ENCODE results near the gene MVD.
A peak's percentile ranks its signal among the peaks of the same experiment; 100 is the strongest.

MVD gene

DNA sequence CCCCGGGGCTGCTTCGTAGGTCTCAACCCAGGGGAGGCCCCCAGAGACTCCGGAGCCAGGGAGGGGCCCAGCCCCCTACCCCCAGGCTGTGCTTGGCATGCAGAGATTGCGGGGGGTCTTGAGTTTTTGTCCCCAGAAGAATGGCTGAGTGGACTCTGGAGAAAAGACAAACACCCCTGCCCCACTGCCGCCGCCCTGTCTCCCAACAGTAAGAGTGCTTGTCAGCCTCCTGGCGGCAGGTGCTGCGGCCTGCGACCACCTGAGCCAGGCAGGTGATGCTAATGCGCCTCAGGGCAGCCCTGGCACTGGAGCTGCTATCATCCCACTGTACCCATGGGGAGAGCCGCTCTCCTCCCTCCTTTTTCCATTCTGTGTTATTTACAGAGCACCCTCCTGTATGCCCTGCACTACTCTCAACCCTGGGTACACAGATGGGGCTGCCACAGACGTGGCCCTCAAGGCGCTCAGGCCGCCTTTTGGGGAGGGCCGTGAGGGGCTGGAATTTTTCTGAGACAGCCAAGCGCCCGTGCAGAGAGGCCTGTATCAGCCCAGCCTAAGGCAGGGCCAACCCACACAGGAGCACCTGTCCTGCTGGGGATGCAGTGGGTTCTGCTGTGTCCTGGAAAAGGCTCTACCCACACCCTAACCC is 27.1 kb downstream of the MVD start:
- peaks cover 12% of the 10 kb centered on the region for H3K36me3 Mint-ChIP-seq (ENCODE audit: low read depth)
- no peak overlapping the region for H3K27ac Mint-ChIP-seq
- H3K9me3 Mint-ChIP-seq: no peaks in the 10 kb centered on the region
- H3K27me3 Mint-ChIP-seq: peaks cover 8% of the 10 kb centered on the region
- no peak overlapping the region for H3K4me3 Mint-ChIP-seq
- peaks cover 55% of the 10 kb centered on the region for H3K4me1 Mint-ChIP-seq (ENCODE audit: low read depth)

GRCh38 chr16:88634994-88635670 is 27.8 kb downstream of the MVD start:
- H3K4me1 Mint-ChIP-seq (ENCODE audit: low read depth): peaks cover 50% of the 10 kb centered on the region
- peak overlapping the region; percentile 40 for H3K27ac Mint-ChIP-seq

DNA sequence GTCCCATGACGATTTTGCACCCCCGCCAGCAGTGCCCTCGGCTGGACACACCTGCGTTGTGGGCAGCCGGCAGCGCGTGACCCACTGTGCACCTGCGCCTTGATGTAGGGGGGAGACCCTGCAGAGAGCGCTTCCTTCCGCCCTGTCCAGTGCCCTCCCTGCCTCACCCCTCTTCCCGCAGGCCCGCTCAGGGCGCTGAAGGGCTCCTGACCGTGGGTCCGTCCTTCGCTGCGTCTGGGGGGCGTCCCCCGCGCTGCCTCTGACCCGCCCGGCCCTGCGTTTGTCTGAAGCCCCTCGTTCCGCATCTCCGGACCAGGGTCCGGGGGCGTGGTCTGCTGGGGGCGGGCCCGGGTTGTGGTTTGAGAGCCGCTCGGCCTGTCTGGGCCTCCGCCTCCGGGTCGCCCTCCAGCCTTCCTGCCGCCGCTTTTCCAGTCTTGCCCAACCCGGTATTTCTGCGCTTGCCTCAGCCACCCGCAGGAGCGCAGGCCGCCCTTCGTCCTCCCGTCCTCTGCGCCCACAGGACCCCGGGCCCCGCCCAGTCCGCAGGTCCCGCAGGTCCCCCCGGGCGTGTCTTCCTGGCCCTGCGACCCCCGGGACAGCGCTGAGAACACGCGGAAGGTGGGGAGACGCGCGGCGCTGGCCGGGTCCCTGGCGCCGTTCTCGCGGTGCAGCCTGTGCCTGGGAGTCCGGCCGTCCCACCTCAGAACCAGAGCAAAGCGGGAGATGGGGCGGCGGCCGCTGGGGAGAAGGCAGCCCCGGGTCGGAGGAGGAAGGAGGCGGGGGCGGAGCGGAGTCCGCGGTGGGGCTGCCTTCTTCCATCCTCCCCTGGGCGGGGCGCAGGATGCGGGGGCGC is 28.5 kb downstream of the MVD start:
- Mint-ChIP-seq H3K4me1 (ENCODE audit: low read depth) (peaks cover 47% of the 10 kb centered on the region), H3K4me3 (peak overlapping the region; percentile 72), H3K36me3 (ENCODE audit: low read depth) (peaks cover 16% of the 10 kb centered on the region), H3K27ac (no peak overlapping the region), H3K27me3 (no peaks in the 10 kb centered on the region), H3K9me3 (no peaks in the 10 kb centered on the region)

More at GRCh38 chr16:88634994-88635670, 27.8 kb downstream of the MVD start:
- Mint-ChIP-seq H3K9me3 (no peaks in the 10 kb centered on the region), H3K27me3 (peaks cover 3% of the 10 kb centered on the region), H3K36me3 (ENCODE audit: low read depth) (peaks cover 13% of the 10 kb centered on the region), H3K4me3 (peak overlapping the region; percentile 54)

DNA sequence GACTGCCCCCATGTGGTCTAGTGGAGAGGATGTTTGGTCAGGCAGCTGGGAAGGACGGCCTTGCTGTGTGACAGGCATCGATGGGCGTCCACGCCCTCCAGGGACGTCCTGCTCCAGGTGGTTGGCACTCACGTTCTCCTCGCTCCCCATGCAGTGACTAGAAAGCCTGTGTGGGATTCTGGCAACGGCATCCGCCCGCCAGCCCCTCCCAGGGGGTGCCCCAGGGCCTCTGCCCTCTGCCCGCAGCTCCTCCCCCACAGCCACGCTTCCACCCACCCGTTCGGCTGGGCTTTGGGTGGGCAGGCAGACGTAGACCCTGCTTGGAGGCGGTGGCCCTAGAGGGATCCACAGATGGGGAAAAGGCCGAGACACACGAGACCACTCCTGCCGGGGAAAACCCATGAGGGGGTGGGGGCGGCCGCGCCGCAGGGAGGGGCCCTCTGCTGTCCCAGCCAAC is 29.2 kb downstream of the MVD start:
- Mint-ChIP-seq H3K9me3 (no peaks in the 10 kb centered on the region), H3K27ac (no peak overlapping the region), H3K36me3 (ENCODE audit: low read depth) (peaks cover 16% of the 10 kb centered on the region), H3K4me1 (ENCODE audit: low read depth) (peaks cover 47% of the 10 kb centered on the region), H3K4me3 (peak overlapping the region; percentile 72), H3K27me3 (no peaks in the 10 kb centered on the region)

- Mint-ChIP-seq H3K4me3 (no peak overlapping the region), H3K9me3 (no peaks in the 10 kb centered on the region), H3K27me3 (no peaks in the 10 kb centered on the region), H3K4me1 (ENCODE audit: low read depth) (peaks cover 40% of the 10 kb centered on the region), H3K36me3 (ENCODE audit: low read depth) (peaks cover 19% of the 10 kb centered on the region), H3K27ac (no peak overlapping the region)
Observed at GRCh38 chr16:88632587-88632930, 30.3 kb downstream of the MVD start.

DNA sequence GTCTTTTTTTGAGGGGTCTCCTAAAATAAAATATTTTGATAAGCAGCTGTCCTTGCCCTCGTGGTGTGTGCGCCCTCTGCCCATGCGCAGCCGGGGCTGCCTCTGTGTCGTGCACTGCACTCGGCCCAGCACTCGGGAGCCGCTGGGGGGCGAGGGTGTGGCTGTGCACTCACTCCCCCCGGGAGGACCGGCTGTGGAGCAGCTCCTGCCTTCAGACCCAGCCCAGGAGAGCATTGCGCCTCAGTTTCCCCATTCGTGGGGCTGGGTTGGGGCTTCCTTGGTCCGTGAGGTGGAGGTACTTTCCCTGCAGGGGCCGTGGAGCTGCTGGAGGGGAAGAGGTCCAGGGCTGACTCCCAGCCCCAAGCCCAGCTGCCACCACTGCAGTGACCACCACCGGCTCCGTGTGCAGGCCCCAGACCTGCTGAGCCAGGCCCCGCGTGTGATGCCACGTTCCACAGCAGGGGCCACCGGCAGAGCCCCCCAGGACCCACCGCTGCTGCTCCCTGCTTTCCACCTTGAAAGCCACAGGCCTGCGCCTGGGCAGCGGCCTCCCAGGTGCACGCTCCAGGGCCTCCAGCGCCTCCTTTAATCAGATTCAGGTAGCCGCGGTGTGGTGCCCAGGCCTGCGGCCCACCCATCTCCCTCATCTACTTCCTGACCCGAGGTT is 30.8 kb downstream of the MVD start:
- H3K4me1 Mint-ChIP-seq (ENCODE audit: low read depth): peaks cover 35% of the 10 kb centered on the region
- no peak overlapping the region for H3K27ac Mint-ChIP-seq
- H3K9me3 Mint-ChIP-seq: no peaks in the 10 kb centered on the region
- H3K36me3 Mint-ChIP-seq (ENCODE audit: low read depth): peaks cover 21% of the 10 kb centered on the region
- no peaks in the 10 kb centered on the region for H3K27me3 Mint-ChIP-seq
- no peak overlapping the region for H3K4me3 Mint-ChIP-seq

DNA sequence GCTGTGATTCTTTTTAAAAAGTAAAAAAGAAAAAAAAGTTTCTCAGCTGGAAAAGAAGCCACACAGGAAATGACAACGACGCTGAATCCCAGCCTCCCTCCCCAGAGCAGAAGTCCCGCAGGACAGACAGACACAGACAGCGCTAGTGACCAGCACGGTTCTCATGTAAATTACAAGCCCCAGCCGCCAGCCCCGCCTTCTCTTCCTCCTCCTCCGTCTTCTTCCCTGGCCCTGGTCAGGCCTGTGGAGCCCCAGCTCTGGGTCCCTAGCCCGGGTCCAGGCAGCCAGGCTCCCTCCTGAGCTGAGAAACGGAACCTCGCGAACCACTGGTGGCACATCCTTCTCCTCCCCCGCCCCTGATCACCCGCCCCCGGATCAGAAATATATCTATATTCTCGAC is 31.5 kb downstream of the MVD start:
- Mint-ChIP-seq H3K27ac (no peak overlapping the region), H3K27me3 (no peaks in the 10 kb centered on the region), H3K4me1 (ENCODE audit: low read depth) (peaks cover 32% of the 10 kb centered on the region), H3K36me3 (ENCODE audit: low read depth) (peaks cover 27% of the 10 kb centered on the region), H3K9me3 (no peaks in the 10 kb centered on the region), H3K4me3 (no peak overlapping the region)

DNA sequence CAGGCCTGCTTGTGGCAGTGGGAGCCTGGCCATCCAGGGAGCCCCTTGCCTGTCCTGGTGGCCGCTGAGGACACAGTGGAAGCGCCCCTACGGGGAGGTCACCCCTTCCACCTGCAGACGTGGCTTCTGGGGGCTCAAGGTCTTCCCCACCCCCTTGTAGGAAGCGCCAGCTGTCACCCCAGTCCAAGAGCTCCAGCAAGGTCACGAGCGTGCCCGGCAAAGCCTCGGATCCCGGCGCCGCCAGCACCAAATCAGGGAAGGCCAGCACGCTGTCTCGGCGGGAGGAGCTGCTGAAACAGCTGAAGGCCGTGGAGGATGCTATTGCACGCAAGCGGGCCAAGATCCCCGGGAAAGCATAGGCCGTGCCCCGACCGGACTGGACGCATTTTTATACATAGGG is 31.9 kb downstream of the MVD start:
- H3K4me3 Mint-ChIP-seq: no peak overlapping the region
- peaks cover 28% of the 10 kb centered on the region for H3K4me1 Mint-ChIP-seq (ENCODE audit: low read depth)
- no peaks in the 10 kb centered on the region for H3K27me3 Mint-ChIP-seq
- no peaks in the 10 kb centered on the region for H3K9me3 Mint-ChIP-seq
- H3K36me3 Mint-ChIP-seq (ENCODE audit: low read depth): peaks cover 30% of the 10 kb centered on the region
- no peak overlapping the region for H3K27ac Mint-ChIP-seq

GRCh38 chr16:88630433-88630832 is 32.5 kb downstream of the MVD start:
- H3K9me3 Mint-ChIP-seq: no peaks in the 10 kb centered on the region
- peaks cover 24% of the 10 kb centered on the region for H3K4me1 Mint-ChIP-seq (ENCODE audit: low read depth)
- H3K36me3 Mint-ChIP-seq (ENCODE audit: low read depth): peaks cover 32% of the 10 kb centered on the region
- H3K27me3 Mint-ChIP-seq: no peaks in the 10 kb centered on the region
- H3K4me3 Mint-ChIP-seq: no peak overlapping the region
- H3K27ac Mint-ChIP-seq: no peak overlapping the region

- peaks cover 34% of the 10 kb centered on the region for H3K36me3 Mint-ChIP-seq (ENCODE audit: low read depth)
- no peak overlapping the region for H3K4me3 Mint-ChIP-seq
- H3K9me3 Mint-ChIP-seq: no peaks in the 10 kb centered on the region
- peaks cover 18% of the 10 kb centered on the region for H3K4me1 Mint-ChIP-seq (ENCODE audit: low read depth)
- no peak overlapping the region for H3K27ac Mint-ChIP-seq
- H3K27me3 Mint-ChIP-seq: no peaks in the 10 kb centered on the region
Observed at GRCh38 chr16:88629835-88630234, 33.1 kb downstream of the MVD start.

- no peaks in the 10 kb centered on the region for H3K27me3 Mint-ChIP-seq
- H3K27ac Mint-ChIP-seq: no peak overlapping the region
- H3K4me3 Mint-ChIP-seq: no peak overlapping the region
- peaks cover 42% of the 10 kb centered on the region for H3K36me3 Mint-ChIP-seq (ENCODE audit: low read depth)
- H3K9me3 Mint-ChIP-seq: no peaks in the 10 kb centered on the region
- peaks cover 6% of the 10 kb centered on the region for H3K4me1 Mint-ChIP-seq (ENCODE audit: low read depth)
Observed at GRCh38 chr16:88628512-88628974, 34.3 kb downstream of the MVD start.

GRCh38 chr16:88627531-88628411 is 35.1 kb downstream of the MVD start:
- Mint-ChIP-seq H3K4me3 (no peak overlapping the region), H3K4me1 (ENCODE audit: low read depth) (no peaks in the 10 kb centered on the region), H3K36me3 (ENCODE audit: low read depth) (peaks cover 50% of the 10 kb centered on the region), H3K27me3 (no peaks in the 10 kb centered on the region), H3K9me3 (no peaks in the 10 kb centered on the region), H3K27ac (no peak overlapping the region)

DNA sequence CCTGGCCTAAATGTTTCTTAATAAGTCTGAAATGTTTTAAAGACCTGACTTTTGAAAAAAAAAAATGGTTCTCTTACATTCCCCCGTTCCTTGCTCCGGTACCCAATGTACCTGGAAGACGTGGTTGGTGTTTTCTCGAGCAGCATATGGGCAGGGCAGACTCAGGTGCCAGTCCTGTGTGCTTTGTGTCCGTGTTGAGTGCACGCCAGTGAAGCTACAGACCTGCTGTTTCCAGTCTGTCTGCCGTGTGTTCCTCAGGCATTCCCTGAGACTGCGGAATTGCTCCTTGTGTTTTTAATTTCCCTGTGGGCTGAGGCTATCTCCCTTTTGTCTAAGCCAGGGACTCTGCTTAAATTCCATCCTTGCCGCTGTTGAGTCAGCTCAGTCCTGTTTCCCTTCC is 36.2 kb downstream of the MVD start:
- Mint-ChIP-seq H3K27ac (no peak overlapping the region), H3K4me1 (ENCODE audit: low read depth) (no peaks in the 10 kb centered on the region), H3K4me3 (no peak overlapping the region), H3K36me3 (ENCODE audit: low read depth) (peaks cover 51% of the 10 kb centered on the region), H3K27me3 (no peaks in the 10 kb centered on the region), H3K9me3 (no peaks in the 10 kb centered on the region)

- Mint-ChIP-seq H3K9me3 (no peaks in the 10 kb centered on the region), H3K4me1 (ENCODE audit: low read depth) (peaks cover 7% of the 10 kb centered on the region), H3K4me3 (no peak overlapping the region), H3K27ac (no peak overlapping the region), H3K36me3 (ENCODE audit: low read depth) (peaks cover 50% of the 10 kb centered on the region), H3K27me3 (no peaks in the 10 kb centered on the region)
Observed at GRCh38 chr16:88624977-88625576, 37.8 kb downstream of the MVD start.
